ENCODE measurements around the gene SARS2.

DNA sequence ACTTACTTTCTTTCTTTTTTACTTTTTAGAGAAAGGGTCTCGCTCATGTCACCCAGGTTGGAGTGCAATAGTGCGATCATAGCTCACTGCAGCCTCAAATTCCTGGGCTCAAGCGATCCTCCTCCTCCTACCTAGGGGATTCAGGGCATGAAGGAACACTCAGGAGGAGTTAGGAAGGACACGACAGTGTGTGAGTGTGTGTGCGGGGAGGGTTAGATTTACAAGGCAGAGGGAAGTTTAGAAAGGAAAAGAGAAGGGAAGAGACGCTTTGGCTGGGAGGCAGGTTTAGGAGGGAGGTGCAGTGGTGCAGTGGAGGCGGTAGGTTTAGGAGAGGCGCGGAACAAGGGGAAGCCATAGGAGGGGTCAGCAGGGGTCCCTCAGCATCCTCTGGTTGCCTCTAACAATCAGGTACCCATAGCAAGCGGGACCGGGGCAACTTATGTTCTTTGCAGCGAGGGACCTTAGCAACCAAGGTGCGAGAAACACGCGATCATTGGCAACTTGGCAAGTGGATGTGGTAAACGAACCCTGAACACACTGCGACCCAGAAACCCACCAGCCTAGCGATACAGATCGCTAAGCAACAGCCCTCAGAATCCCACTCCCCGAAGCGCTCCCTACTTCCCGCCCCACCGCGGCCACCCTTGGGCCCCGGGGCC, 31.6 kb downstream of the SARS2 start:
- TF ChIP-seq, protein P1, sequence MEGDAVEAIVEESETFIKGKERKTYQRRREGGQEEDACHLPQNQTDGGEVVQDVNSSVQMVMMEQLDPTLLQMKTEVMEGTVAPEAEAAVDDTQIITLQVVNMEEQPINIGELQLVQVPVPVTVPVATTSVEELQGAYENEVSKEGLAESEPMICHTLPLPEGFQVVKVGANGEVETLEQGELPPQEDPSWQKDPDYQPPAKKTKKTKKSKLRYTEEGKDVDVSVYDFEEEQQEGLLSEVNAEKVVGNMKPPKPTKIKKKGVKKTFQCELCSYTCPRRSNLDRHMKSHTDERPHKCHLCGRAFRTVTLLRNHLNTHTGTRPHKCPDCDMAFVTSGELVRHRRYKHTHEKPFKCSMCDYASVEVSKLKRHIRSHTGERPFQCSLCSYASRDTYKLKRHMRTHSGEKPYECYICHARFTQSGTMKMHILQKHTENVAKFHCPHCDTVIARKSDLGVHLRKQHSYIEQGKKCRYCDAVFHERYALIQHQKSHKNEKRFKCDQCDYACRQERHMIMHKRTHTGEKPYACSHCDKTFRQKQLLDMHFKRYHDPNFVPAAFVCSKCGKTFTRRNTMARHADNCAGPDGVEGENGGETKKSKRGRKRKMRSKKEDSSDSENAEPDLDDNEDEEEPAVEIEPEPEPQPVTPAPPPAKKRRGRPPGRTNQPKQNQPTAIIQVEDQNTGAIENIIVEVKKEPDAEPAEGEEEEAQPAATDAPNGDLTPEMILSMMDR (IDR thresholded peaks at IDR 0.05; ENCODE audit: low read depth, low read length, missing input control): no peak
- TF ChIP-seq, protein P2, sequence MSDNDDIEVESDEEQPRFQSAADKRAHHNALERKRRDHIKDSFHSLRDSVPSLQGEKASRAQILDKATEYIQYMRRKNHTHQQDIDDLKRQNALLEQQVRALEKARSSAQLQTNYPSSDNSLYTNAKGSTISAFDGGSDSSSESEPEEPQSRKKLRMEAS (IDR thresholded peaks at IDR 0.05): no peak
